GM12875 (cell line): Measurements from ENCODE around the gene DSG4.
"Not testable (repeated sequence)": the region's sequence is repeated elsewhere in the genome, so short reads cannot be mapped to it uniquely, and the experiment has no call there.

Experiments used
- H3K4me3 ChIP-seq: one replicate; pipeline ENCODE4 v1.5.1; 2011; ENCODE audit warnings: low read depth, low read length, control low read depth
- CTCF ChIP-seq: IDR thresholded peaks from 2 replicates; pipeline ENCODE4 v1.5.1; 2011; ENCODE audit warnings: low read depth, mild to moderate bottlenecking, control low read depth, inconsistent platforms, low read length, moderate library complexity, borderline replicate concordance; ENCODE audit not compliant: insufficient read depth

The DSG4 gene

GRCh38 chr18:31376477-31376876 is at the start of gene DSG4:
TSS of gene DSG4 (plus strand) at chr18:31376777. CDS start at chr18:31376912, 135 bp downstream.
- no peak within 1 kb of the TSS for H3K4me3 ChIP-seq
- no peak for TF ChIP-seq CTCF

DNA sequence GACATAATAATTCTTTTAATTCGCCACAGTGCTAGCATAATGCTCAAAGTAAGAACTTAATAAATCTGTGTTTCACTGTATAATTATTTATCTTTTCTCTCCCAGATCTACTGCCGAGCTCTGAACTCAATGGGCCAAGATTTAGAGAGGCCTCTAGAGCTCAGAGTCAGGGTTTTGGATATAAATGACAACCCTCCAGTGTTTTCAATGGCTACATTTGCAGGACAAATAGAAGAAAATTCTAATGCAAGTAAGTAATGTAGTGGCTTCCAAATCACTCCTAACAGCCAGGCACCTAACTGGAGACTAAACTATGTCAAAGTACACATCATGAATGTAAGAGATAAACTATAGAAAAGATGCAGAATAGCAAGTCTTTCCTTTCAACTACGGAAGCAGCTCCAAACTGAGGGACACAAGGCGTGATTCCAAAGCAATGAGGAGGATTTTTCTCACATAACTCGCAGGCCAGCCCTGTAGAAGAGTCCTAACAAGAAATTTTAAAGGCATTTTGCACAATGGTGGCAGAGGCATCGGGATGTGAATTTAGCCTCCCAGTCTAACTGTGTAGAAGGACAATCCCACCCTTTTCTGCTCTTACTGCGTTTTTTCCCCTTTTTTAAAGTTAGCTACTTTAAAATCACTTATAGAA is 46.7 kb upstream of the DSG4 start:
- no peak overlapping the region for H3K4me3 ChIP-seq
- no peak for TF ChIP-seq CTCF

DNA sequence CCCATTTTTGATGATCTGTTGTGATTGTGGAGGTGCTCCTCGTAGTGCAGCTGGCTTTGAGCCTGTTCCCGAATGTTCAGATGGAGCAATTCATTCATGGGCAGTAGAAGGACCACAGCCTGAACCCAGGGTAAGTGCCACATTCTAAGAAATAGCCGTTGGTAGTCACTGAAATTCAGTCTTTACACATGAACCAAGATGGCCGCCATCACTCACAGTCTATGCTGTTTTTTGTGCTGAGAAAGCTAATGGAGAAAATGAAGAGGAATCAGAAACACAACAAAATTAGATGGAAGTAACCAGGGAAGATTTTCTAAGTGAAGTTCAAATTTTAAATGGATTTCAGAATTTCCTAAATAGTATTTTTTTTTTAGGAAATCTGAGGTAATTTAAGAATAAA is 33.1 kb upstream of the DSG4 start:
- no peak for TF ChIP-seq CTCF
- H3K4me3 ChIP-seq: no peak overlapping the region

GRCh38 chr18:31353336-31353735 is 23.2 kb upstream of the DSG4 start:
- not testable (repeated sequence) for H3K4me3 ChIP-seq

DNA sequence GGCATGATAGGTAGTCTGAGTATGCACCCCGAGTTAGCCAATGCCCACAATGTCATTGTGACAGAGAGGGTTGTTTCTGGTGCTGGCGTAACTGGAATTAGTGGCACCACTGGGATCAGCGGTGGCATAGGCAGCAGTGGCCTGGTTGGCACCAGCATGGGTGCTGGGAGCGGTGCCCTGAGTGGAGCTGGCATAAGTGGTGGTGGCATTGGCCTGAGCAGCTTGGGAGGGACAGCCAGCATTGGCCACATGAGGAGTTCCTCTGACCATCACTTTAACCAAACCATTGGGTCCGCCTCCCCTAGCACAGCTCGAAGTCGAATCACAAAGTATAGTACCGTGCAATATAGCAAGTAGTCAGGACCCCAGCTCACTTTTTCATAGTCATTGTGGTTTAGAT is 21.6 kb upstream of the DSG4 start:
- TF ChIP-seq CTCF: no peak
- no peak overlapping the region for H3K4me3 ChIP-seq

DNA sequence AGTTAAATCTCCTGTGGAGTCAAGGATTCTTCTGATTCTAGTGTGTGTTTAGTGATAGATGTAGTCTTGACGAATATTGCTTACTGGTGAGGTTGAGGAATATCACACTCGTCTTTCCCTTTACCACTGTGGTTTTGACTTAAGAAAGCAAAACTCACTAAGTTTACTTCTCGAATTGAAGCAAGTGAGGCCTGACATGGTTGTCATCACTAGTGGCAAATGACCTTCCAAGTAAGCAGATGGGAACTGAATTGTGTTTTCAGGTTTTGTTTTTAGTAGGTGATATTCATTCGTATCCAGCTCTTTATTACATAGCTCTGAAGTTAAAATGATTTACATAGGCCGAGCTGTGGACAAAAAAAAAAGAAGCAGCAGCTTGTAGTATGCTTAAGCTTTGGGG is 20.6 kb upstream of the DSG4 start:
- no peak for TF ChIP-seq CTCF
- no peak overlapping the region for H3K4me3 ChIP-seq

DNA sequence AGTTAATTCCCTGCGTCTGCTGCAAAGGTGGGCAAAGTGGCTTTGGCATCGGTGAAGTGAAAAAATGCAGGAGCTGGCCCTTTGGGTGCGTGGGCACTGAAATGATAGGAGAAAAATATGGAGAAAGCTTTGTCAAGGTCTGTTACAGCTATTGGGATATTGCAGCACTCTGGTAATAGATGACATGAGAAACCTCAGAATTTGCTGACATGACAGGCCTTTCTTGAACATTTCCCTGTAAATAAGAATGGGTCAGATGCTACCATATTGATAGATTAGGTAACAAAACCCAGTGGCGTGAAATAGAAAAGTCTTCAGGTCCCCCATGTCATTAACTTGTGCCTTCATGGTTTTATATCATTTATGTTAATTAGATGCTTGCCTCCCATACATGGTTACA is 12.4 kb upstream of the DSG4 start:
- no peak for TF ChIP-seq CTCF
- no peak overlapping the region for H3K4me3 ChIP-seq

- no peak for TF ChIP-seq CTCF
- no peak overlapping the region for H3K4me3 ChIP-seq
Observed at GRCh38 chr18:31369478-31369877, 7.1 kb upstream of the DSG4 start.
